Body of pancreas (tissue), 4 donors: ENCODE results near the gene KRT36.

Source experiments
- CTCF ChIP-seq, 7 experiments: fragments of 450-650 bp in 4 of 7; fragments of 200-600 bp in 3 of 7; sonication (generic) in 3 of 7; IDR thresholded peaks; one replicate each; pipeline ENCODE4 v1.5.1; 2016 to 2019; ENCODE audit warnings: antibody characterized with exemption in 7 of 7
- POLR2A ChIP-seq, 3 donors: fragments of 450-650 bp; IDR thresholded peaks; one replicate each; pipeline ENCODE4 v1.6.1; 2016; ENCODE audit warnings: antibody characterized with exemption in 3 of 3, mild to moderate bottlenecking in 2 of 3

GRCh38 chr17:41466988-41467387 lies 22.7 kb downstream of the KRT36 start, which contains the start of gene KRT32:
- no peak for TF ChIP-seq CTCF (IDR thresholded peaks at IDR 0.05)
- no peak for TF ChIP-seq POLR2A (IDR thresholded peaks at IDR 0.05)
